ENCODE data around the gene PIAS4.
A peak's percentile ranks its signal among the peaks of the same experiment; 100 is the strongest.

Gene PIAS4

GRCh38 chr19:4059891-4060620, 52.5 kb downstream of the PIAS4 start:
- DNase-seq (ENCODE audit: low read depth), result peak; percentile 38

GRCh38 chr19:4060621-4061177, 53.2 kb downstream of the PIAS4 start:
- no peak for DNase-seq (ENCODE audit: low read depth)

GRCh38 chr19:4061178-4061682, 53.7 kb downstream of the PIAS4 start:
- DNase-seq (ENCODE audit: low read depth), result no peak

- no peak for DNase-seq (ENCODE audit: low read depth)
Measured at GRCh38 chr19:4061683-4062418, 54.3 kb downstream of the PIAS4 start.

- DNase-seq (ENCODE audit: low read depth), result no peak
Measured at GRCh38 chr19:4062419-4063368, 55.2 kb downstream of the PIAS4 start.

DNA sequence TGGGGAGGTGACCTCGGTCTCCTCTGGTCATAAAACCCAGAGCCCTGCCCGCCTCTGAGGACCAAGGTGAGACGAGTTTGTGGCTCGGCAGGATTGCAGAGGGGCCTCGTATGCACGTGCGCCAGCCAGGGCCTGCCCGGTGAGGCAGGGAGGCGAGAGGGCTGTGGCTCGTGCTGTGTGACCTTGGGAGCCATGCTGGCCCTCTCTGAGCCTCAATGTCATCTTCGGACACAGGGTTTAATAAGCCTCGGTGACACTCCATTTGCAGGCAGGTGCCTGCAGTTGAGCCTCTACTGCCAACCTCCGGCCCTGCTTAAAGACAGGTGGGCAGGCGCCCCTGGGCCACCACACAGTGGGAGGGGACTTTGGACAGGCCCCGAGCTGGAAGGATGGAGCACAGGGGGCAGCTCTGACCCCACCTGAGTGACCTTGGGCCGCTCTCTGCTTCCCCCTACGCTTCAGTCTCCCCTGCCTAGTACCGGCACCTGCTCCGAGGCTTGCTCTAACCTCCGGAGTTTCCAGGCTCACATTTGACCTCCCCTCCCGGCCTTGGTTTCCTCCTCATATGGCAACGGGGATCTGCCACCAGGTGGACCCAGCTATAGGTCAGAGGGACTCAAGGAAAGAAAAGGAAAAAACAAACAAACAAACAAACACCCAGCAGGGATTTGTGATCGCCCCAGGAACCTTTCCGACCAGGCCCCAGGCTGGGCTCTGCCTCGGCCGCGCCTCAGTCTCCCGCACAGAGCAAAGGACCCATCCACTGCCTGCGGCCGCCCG, 56.0 kb downstream of the PIAS4 start:
- no peak for DNase-seq (ENCODE audit: low read depth)

DNA sequence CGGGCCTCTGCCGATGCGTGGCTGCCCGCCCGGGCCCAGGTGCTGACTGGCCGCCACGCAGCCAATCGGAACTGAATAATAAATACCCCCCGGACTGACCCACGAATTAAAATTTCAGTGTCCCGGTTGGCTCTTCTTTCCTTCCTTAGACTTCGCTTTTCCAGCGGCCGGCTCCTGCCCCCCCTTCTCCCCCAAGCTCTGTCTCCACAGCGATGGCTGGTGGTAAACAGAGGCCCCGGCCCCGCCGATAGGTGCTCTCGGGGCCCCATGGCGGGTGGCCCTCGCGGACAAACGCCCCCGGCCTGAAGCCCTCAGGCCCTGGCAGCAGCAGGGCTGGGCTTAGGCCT, 56.6 kb downstream of the PIAS4 start:
- no peak for DNase-seq (ENCODE audit: low read depth)

DNA sequence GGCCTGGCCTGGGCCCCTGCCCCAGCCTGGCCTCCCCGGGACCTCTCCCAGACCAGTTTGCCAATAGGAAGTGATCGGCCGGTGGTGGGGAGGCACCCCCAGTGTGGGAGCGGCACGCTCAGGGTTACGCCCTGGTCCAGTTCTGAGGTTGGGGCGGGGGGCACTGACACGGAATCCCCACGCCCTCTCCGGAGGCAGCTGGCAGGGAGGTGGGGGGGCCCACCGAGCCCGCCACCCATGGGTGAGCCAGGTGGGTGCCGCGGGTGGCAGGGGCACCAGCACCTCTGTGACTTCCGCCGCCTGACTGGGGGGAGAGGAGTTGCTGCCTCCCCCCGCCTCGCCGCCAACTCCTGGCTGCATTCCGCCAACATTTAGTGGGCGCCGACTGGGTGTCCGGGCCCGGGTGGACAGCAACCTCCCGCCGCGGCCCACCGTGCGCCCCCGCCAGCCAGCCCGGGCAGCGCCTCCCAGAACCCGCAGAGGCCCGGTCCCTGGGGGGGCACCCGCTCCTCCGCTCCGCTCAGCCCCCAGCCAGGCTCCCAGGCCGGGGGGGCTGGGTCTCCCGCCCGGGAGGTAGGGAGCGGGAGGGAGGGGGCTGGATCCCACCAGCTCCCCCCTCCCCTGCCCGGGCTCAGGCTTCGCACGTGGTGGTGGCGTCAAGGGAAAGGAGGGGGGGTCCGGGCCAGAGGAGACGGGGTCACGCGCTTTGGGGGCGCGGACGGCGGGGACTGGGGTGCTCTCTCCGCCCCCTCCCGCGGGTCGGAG, 57.1 kb downstream of the PIAS4 start:
- no peak for DNase-seq (ENCODE audit: low read depth)

GRCh38 chr19:4065430-4066175, 58.1 kb downstream of the PIAS4 start:
- peak; percentile 96 for DNase-seq (ENCODE audit: low read depth)

DNA sequence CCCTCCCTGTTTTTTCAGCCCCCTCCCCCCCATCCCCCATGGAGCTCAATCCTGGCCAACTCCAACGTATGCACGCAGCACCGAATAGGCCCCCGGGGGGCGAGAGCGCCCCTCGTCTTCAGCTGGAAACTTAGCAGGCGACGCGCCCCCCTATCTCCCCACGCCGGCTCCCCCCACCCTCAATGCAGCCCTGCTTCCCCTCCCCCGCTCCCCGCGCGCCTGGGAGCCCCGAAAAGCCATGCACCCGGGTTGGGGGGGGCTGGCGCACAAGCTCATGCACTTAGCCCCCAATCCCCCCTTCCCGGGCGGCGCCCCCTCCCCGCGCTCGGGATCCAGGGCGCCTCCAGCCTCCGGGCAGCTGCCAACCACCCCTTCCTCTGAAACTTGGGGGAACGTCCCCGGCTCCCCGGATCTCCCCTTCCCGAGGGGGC, 58.7 kb downstream of the PIAS4 start:
- DNase-seq (ENCODE audit: low read depth), result no peak

GRCh38 chr19:4066682-4067395, 59.3 kb downstream of the PIAS4 start, which contains the start of gene ZBTB7A:
Gene ZBTB7A, minus strand, starts transcription at chr19:4066899. Its CDS starts 11,667 bp downstream, at chr19:4055232.
- peak; percentile 59 for DNase-seq (ENCODE audit: low read depth)

- DNase-seq (ENCODE audit: low read depth), result no peak
Measured at GRCh38 chr19:4067396-4068046, 60.0 kb downstream of the PIAS4 start.

GRCh38 chr19:4068047-4068966, 60.8 kb downstream of the PIAS4 start:
- no peak for DNase-seq (ENCODE audit: low read depth)

DNA sequence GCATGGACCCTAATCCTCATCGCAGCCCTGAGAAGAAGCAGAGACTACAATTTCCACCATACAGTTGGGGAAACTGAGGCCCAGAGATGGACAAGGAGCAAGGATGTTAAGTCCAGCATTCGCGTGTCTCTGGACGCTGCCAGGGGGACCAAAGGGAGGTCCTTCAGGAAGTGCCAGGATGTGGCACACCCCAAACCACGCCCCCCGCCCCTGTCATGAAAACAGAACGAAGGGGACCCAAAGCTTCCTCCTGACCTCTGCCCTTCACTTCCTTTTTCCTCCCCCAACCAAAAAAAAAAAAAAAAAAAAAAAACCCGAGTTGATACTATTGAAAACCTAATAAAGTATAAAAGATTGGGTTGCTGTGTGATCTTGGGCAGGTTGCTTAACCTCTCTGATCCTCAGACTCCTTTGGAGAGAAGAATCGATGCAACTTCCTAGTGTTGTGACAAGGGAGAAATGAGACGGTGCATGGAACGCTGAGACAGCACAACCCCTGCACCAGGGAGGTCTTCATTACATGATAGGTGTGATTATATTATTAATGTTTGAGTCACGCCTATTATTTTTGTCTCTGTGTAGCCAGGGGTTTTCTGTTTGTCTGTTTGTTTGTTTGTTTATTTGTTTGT, 61.9 kb downstream of the PIAS4 start:
- no peak for DNase-seq (ENCODE audit: low read depth)

DNA sequence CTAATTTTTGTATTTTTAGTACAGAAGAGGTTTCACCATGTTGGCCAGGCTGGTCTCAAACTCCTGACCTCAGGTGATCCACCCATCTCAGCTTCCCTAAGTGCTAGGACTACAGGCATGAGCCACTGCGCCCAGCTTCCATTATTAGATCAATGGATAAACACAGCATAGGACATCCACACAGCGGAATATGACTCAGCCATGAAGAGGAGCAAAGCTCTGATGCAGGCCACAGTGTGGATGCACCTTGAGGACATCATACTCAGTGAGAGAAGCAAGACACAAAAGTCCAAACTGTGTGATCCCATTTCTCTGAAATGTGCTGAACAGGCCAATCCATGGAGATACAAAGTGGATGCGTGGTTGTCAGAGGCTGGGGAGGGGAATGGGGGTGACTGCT, 64.1 kb downstream of the PIAS4 start:
- DNase-seq (ENCODE audit: low read depth), result no peak

GRCh38 chr19:4075373-4075772, 67.8 kb downstream of the PIAS4 start:
- no peak for DNase-seq (ENCODE audit: low read depth)

DNA sequence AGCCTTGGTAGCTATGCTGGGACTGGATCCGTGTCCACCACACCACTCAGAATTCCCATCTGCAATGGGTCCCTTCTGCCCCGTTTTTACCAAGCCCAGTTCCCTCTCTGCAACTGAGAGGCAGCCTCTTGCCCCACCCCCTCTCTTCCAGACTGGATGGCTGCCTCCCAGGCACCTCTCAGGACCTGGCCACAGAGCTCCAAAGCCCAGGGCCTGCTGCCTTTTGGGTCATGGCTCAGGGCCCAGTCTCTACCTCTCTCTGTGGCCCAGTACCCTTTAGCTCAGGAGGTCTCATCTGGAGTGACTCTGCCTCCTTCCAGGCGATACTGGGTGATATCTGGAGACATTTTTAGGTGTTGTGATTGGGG, 69.5 kb downstream of the PIAS4 start:
- no peak for DNase-seq (ENCODE audit: low read depth)
